Heart left ventricle (tissue), 13 donors: ENCODE results near the gene ITGB5.

ENCODE experiments used
- CTCF ChIP-seq, 12 donors: fragments of 200-600 bp; sonication (generic) in 4 of 12; IDR thresholded peaks; one replicate each; pipeline versions ENCODE4 v1.5.0 to v1.8.0; 2018 to 2022; ENCODE audit warnings: antibody characterized with exemption in 12 of 12, mild to moderate bottlenecking in 5 of 12
- POLR2A ChIP-seq, 2 donors: fragments of 450-650 bp; IDR thresholded peaks; one replicate each; pipeline ENCODE4 v1.6.1; 2017; ENCODE audit warnings: antibody characterized with exemption in 2 of 2, mild to moderate bottlenecking in 2 of 2, moderate library complexity in 2 of 2
- donor health status: ischemic (EF 13 %, LVEDD 7.1; RV severe dilation, severe dysfunction).
- donor health status: DM: no; HTN: yes; CAD: no.
- donor health status: DM: no; HTN: no; CAD: no.
- donor health status: ischemic (EF 25% LVEDD 6.9; RV normal size, moderate dysfunction).
- donor health status: ischemic (EF 25% LVEDD 5.7; RV mildly dilated, moderate dysfunction).
- donor health status: ischemic (EF 35%, LVEDD 5.7; RV mildly dilated, moderate dysfunction).
- donor health status: nonischemic (EF 11% LVEDD 7.7; RV severe dilation, severe dysfunction).
- donor health status: DM: yes; HTN: yes; CAD: no.
- donor health status: PGD.
- donor health status: ischemic (EF 29% LVEDD 5.4; RV normal size, mild dysfunction).
- donor health status: nonischemic (EF 23%, LVEDD 6.1; RV moderate dilation, normal function).

- TF ChIP-seq CTCF (IDR thresholded peaks at IDR 0.05), result peak; percentile 95 to 98 (median 97)
- TF ChIP-seq POLR2A (IDR thresholded peaks at IDR 0.05), result peak in 1 of 2 donors; percentile 24
Measured at GRCh38 chr3:124761250-124761796, 125.8 kb downstream of the ITGB5 start.
